HUES64 (cell line): ENCODE data around the gene CAPN11.

Source experiments
- H3K27ac ChIP-seq: 2 replicates; pipeline ENCODE4 v1.7.0; 2013; ENCODE audit warnings: low read depth, low read length, inconsistent platforms
- H3K27me3 ChIP-seq: 2 replicates; pipeline ENCODE4 v1.6.1; 2013; ENCODE audit warnings: mild to moderate bottlenecking, low read length; ENCODE audit not compliant: insufficient read depth
- H3K36me3 ChIP-seq: 2 replicates; pipeline ENCODE4 v1.6.1; 2013; ENCODE audit warnings: mild to moderate bottlenecking, low read length; ENCODE audit not compliant: insufficient read depth
- H3K4me1 ChIP-seq: 2 replicates; pipeline ENCODE4 v1.6.1; 2013; ENCODE audit warnings: mild to moderate bottlenecking, low read length, moderate library complexity; ENCODE audit not compliant: insufficient read depth
- H3K4me3 ChIP-seq: 2 replicates; pipeline ENCODE4 v1.5.1; 2013; ENCODE audit warnings: mild to moderate bottlenecking, low read length, moderate library complexity
- H3K9ac ChIP-seq: 2 replicates; pipeline ENCODE4 v1.6.1; 2013; ENCODE audit warnings: mild to moderate bottlenecking, low read depth, low read length
- H3K9me3 ChIP-seq: 2 replicates; pipeline ENCODE4 v1.6.1; 2013; ENCODE audit warnings: low read depth, low read length; ENCODE audit not compliant: insufficient read depth
- WGBS: fragments of 150-250, 120-280 bp; methylation state at CpG from one replicate; pipeline ENCODE4 v1.1.7; 2013; ENCODE audit warnings: missing lambda C conversion rate; 5-methylcytosine and 5-hydroxymethylcytosine counted together

CAPN11 gene

GRCh38 chr6:44162876-44163625 lies 4.4 kb downstream of the CAPN11 start:
- H3K27ac ChIP-seq: no peak overlapping the region
- 80% methylated on average over 8 of the region's 8 CpGs for WGBS
- H3K4me1 ChIP-seq: peaks cover 16% of the 10 kb centered on the region

GRCh38 chr6:44166116-44166515 lies 7.5 kb downstream of the CAPN11 start:
- peaks cover 16% of the 10 kb centered on the region for H3K4me1 ChIP-seq
- H3K36me3 ChIP-seq: no peaks in the 10 kb centered on the region
- peak overlapping the region; percentile 23; the same call in 1 of the 2 replicates for H3K27ac ChIP-seq
- H3K4me3 ChIP-seq: no peak overlapping the region
- no peak overlapping the region for H3K9ac ChIP-seq
- H3K9me3 ChIP-seq: no peaks in the 10 kb centered on the region
- 76% methylated on average over 7 of the region's 7 CpGs for WGBS
- H3K27me3 ChIP-seq: no peaks in the 10 kb centered on the region

More at GRCh38 chr6:44162876-44163625, 4.4 kb downstream of the CAPN11 start:
- Histone ChIP-seq H3K36me3 (no peaks in the 10 kb centered on the region), H3K4me3 (no peak overlapping the region), H3K27me3 (no peaks in the 10 kb centered on the region), H3K9ac (no peak overlapping the region), H3K9me3 (no peaks in the 10 kb centered on the region)

GRCh38 chr6:44166591-44167184 lies 8.1 kb downstream of the CAPN11 start:
- Histone ChIP-seq H3K9ac (no peak overlapping the region), H3K36me3 (no peaks in the 10 kb centered on the region), H3K4me3 (no peak overlapping the region), H3K9me3 (no peaks in the 10 kb centered on the region), H3K4me1 (peaks cover 16% of the 10 kb centered on the region), H3K27me3 (no peaks in the 10 kb centered on the region), H3K27ac (peak overlapping the region; percentile 38; the same call in 1 of the 2 replicates)
- WGBS: 24% methylated on average over 16 of the region's 16 CpGs

GRCh38 chr6:44167567-44167966 lies 8.9 kb downstream of the CAPN11 start:
- Histone ChIP-seq H3K4me3 (no peak overlapping the region), H3K27ac (no peak overlapping the region), H3K9ac (no peak overlapping the region), H3K36me3 (no peaks in the 10 kb centered on the region), H3K9me3 (no peaks in the 10 kb centered on the region), H3K27me3 (no peaks in the 10 kb centered on the region), H3K4me1 (peaks cover 16% of the 10 kb centered on the region)
- 97% methylated on average over 1 of the region's 1 CpG for WGBS

- no peak overlapping the region for H3K9ac ChIP-seq
- H3K27me3 ChIP-seq: no peaks in the 10 kb centered on the region
- 92% methylated on average over 9 of the region's 9 CpGs for WGBS
- H3K4me3 ChIP-seq: no peak overlapping the region
- H3K27ac ChIP-seq: no peak overlapping the region
- no peaks in the 10 kb centered on the region for H3K36me3 ChIP-seq
- H3K4me1 ChIP-seq: peaks cover 11% of the 10 kb centered on the region
- H3K9me3 ChIP-seq: no peaks in the 10 kb centered on the region
Observed at GRCh38 chr6:44169154-44169553, 10.5 kb downstream of the CAPN11 start.

- no peaks in the 10 kb centered on the region for H3K36me3 ChIP-seq
- WGBS: 83% methylated on average over 9 of the region's 10 CpGs
- no peaks in the 10 kb centered on the region for H3K9me3 ChIP-seq
- H3K27me3 ChIP-seq: no peaks in the 10 kb centered on the region
- H3K27ac ChIP-seq: no peak overlapping the region
- no peak overlapping the region for H3K9ac ChIP-seq
- no peak overlapping the region for H3K4me3 ChIP-seq
- H3K4me1 ChIP-seq: peaks cover 11% of the 10 kb centered on the region
Observed at GRCh38 chr6:44169886-44170570, 11.4 kb downstream of the CAPN11 start.

- no peaks in the 10 kb centered on the region for H3K27me3 ChIP-seq
- no peak overlapping the region for H3K4me3 ChIP-seq
- H3K36me3 ChIP-seq: no peaks in the 10 kb centered on the region
- no peak overlapping the region for H3K9ac ChIP-seq
- no peak overlapping the region for H3K27ac ChIP-seq
- H3K4me1 ChIP-seq: peaks cover 1% of the 10 kb centered on the region; the same call in 1 of the 2 replicates
- no peaks in the 10 kb centered on the region for H3K9me3 ChIP-seq
- WGBS: 88% methylated on average over 11 of the region's 12 CpGs
Observed at GRCh38 chr6:44171899-44172546, 13.4 kb downstream of the CAPN11 start.

GRCh38 chr6:44172731-44173500 lies 14.3 kb downstream of the CAPN11 start:
- no peak overlapping the region for H3K4me3 ChIP-seq
- H3K27me3 ChIP-seq: no peaks in the 10 kb centered on the region
- no peaks in the 10 kb centered on the region for H3K4me1 ChIP-seq
- no peak overlapping the region for H3K27ac ChIP-seq
- WGBS: 37% methylated on average over 15 of the region's 15 CpGs
- no peaks in the 10 kb centered on the region for H3K36me3 ChIP-seq
- no peak overlapping the region for H3K9ac ChIP-seq
- H3K9me3 ChIP-seq: no peaks in the 10 kb centered on the region

- Histone ChIP-seq H3K27ac (no peak overlapping the region), H3K27me3 (no peaks in the 10 kb centered on the region), H3K9ac (no peak overlapping the region), H3K9me3 (no peaks in the 10 kb centered on the region), H3K4me3 (no peak overlapping the region), H3K36me3 (no peaks in the 10 kb centered on the region), H3K4me1 (no peaks in the 10 kb centered on the region)
- 87% methylated on average over 13 of the region's 15 CpGs for WGBS
Observed at GRCh38 chr6:44176130-44176761, 17.6 kb downstream of the CAPN11 start.

GRCh38 chr6:44176762-44177509 lies 18.3 kb downstream of the CAPN11 start:
- no peak overlapping the region for H3K4me3 ChIP-seq
- no peaks in the 10 kb centered on the region for H3K4me1 ChIP-seq
- no peaks in the 10 kb centered on the region for H3K36me3 ChIP-seq

More at GRCh38 chr6:44176762-44177509, 18.3 kb downstream of the CAPN11 start:
- Histone ChIP-seq H3K27ac (no peak overlapping the region), H3K9me3 (no peaks in the 10 kb centered on the region), H3K9ac (no peak overlapping the region), H3K27me3 (no peaks in the 10 kb centered on the region)
- WGBS: 87% methylated on average over 24 of the region's 24 CpGs
